OCI-LY1 (cell line): ENCODE results near the gene BICD1.

Experiments
- EZH2 ChIP-seq: fragments of 200-600 bp; sonication (generic), shearing (Covaris generic); IDR thresholded peaks from 2 replicates; pipeline ENCODE4 v1.8.0; 2017; ENCODE audit warnings: borderline replicate concordance, mixed run types, mild to moderate bottlenecking, antibody characterized with exemption, low read length, moderate library complexity, mixed read lengths
- TF ChIP-seq, protein P1 (sequence below): fragments of 200-600 bp; sonication (generic), shearing (Covaris generic); IDR thresholded peaks from 2 replicates; pipeline ENCODE4 v1.5.1; 2017; ENCODE audit warnings: mild to moderate bottlenecking, antibody characterized with exemption, low read length, moderate library complexity, mixed read lengths

- TF ChIP-seq EZH2, result no peak
- TF ChIP-seq, protein P1, sequence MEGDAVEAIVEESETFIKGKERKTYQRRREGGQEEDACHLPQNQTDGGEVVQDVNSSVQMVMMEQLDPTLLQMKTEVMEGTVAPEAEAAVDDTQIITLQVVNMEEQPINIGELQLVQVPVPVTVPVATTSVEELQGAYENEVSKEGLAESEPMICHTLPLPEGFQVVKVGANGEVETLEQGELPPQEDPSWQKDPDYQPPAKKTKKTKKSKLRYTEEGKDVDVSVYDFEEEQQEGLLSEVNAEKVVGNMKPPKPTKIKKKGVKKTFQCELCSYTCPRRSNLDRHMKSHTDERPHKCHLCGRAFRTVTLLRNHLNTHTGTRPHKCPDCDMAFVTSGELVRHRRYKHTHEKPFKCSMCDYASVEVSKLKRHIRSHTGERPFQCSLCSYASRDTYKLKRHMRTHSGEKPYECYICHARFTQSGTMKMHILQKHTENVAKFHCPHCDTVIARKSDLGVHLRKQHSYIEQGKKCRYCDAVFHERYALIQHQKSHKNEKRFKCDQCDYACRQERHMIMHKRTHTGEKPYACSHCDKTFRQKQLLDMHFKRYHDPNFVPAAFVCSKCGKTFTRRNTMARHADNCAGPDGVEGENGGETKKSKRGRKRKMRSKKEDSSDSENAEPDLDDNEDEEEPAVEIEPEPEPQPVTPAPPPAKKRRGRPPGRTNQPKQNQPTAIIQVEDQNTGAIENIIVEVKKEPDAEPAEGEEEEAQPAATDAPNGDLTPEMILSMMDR, result no peak
Observed at GRCh38 chr12:32322354-32322753, 215.7 kb downstream of the BICD1 start.
